DMS153 (cell line): ENCODE measurements around the gene OR5B17.
"Not testable (repeated sequence)": the region's sequence is repeated elsewhere in the genome, so short reads cannot be mapped to it uniquely, and the experiment has no call there.

ENCODE experiments used
- DNase-seq: peaks from one replicate; lab custom pipeline; 2025; lab: John Stamatoyannopoulos, UW

Gene OR5B17

DNA sequence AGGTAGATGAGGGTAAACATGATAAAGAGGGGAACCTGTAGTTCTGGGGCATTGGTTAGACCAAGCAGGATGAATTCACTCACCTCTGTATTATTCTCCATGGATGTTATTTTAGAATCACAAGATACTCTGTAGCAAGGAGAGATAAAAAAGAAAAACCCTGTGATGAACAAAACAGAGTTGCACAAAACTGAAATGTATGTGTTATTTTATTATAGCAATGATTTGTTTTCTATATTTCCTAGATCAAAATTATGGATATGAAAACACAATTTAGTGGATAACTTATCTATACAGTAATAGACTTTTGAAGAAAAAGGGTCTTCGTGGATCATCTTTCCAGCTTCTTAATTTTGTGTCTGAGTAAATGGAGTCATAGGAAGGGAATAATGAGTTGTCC lies at the start of gene OR5B17:
OR5B17 (minus strand) TSS at position 101 of the 400 bp plus-strand sequence; CDS start at position 101, 0 bp downstream.
- DNase-seq: no peak

DNA sequence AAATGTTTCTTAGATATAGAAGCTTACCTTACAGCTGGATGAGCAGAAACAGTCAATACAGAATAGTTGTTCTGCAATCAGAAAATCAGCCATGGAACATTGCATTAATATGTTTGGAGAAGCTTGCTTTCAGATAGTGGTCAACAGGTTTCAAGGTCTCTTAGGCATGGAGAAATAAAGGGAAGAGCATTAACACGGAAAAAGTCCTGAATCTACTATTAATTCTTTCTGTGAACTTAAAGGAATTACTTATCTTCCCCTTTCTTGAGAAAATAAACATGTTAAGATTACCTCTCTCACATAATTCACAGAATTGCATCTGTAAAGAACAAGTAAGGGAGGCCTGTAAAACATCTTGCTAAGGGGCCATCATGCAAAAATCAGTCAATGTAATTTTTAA lies 47.9 kb upstream of the OR5B17 start, which contains the start of gene OR5B3:
OR5B3 (minus strand) TSS at position 101 of the 400 bp plus-strand sequence. CDS start 3,465 bp downstream, outside the sequence.
- no peak for DNase-seq

DNA sequence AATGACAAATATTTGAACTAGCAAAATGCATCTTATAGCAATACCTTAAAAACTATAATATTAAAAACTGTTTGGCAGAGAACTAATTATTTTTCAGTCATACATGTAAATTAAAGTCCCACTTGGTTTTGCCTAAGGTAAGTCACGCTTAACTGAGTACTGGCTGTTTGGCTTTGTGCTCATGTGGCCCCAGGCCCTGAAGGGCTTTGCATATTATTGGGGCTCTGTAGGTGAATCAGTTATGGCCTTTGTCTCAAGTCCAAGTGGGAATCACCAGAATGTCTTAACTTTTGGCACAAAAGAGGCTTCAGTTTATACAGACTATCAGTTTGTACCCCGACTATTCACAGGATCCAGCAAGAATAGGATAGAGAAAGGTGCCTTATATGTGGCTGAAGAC lies 40.8 kb upstream of the OR5B17 start:
- DNase-seq: not testable (repeated sequence)

DNA sequence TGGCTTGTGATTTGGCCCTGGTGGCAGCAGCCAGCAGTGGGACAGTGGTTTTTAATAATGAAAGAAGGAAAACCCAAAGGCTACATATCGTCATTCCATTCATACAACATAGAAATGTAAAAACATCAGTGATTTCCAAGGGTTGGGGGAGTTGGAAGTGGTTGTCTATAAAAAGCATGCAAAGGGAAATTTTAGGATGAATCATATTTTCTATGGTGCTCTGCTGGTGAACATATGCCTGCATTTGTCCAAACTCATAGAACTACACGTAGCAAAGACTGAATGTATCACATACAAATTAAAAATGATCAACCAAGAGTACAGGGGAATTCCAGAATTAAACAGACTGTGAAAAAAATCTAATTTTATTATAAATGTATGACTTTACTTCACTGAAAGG lies 36.7 kb upstream of the OR5B17 start:
- DNase-seq: no peak

DNA sequence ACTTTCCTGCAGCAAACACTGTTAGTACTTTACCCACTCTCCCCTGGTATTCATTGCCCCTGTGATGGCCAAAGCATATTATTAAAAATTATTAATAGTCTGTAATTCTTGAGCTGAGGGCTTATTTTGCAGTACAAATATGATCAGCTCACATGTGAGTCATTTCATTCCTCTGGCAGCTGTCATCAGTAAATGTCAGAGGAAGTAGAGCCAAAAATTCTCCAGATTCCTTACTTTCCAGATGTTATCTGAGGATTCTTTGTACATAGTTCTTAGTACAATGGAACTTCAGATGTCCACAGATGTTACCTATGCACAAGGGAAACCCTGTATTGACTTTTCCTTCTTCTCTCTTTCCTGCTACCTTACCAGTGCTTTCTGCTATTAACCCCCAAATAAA lies 35.3 kb upstream of the OR5B17 start:
- DNase-seq: no peak

DNA sequence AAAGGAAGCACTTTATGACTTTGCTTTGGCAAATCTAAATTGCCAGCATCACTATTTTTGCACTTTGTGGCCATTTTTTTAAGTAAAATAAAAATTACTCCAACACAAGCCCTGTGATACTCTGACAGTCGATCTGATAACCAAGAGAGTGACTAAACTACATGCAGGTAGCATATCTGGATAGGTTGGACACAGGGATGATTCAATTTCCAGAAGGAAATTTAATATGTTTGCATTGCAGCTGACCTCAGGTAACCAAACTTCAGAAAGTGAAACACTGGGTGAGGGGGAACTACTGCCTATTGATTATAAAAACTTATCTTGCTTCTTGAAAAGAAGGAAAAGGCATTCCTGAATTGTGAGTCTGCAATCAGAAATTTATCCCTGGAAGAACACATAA lies 33.9 kb upstream of the OR5B17 start:
- DNase-seq: no peak

DNA sequence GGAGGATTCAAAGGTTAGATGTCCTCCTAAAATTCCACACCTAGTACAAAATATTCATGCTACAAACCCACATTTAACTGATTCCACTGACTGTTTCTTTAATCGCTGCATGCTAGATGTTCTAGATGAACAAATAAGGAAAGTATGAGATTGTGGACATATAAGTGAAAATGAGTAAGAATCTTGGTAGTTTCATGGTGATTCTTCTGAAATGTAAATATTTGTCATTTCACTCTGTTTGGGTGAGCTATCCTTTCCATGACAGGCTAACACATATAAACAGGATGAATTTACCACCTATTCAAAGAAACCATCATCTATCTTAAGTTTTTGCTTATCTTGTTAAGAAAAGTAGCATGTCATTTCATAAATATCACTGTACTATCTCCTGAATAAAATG lies 33.0 kb upstream of the OR5B17 start:
- no peak for DNase-seq

DNA sequence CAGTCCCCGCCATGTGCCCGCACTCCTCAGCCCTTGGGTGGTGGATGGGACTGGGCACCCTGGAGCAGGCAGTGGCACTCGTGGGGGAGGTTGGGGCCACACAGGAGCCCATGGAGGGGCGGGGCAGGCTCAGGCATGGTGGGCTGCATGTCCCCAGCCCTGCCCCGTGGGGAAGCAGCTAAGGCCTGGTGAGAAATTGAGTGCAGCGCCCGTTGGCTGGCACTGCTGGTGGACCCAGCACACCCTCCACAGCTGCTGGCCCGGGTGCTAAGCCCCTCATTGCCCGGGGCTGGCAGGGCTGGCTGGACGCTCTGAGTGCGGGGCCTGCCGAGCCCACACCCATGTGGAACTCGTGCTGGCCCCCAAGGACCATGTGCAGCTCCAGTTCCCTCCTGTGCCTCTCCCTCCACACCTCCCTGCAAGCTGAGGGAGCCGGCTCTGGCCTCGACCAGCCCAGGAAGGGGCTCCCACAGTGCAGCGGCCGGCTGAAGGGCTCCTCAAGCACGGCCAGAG lies 31.7 kb upstream of the OR5B17 start:
- DNase-seq: no peak

DNA sequence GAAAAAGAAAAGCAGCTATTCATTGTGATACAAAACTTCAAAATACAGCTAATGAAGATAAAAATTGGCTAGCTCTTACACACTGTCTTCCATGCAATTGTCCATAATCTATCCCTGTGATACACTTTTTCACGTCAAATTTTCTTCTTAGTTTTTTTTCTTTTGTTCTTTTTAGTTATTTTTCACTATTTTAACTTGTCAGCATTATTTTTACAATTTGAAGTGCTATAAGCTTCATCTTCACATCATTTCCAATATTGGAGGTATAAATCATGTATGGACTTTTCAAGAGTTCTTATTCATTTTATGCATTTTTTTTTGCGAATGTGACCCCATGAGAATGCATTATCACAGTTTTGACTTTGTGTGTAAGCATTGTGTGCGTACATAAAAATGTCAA lies 4.1 kb downstream of the OR5B17 start:
- no peak for DNase-seq

DNA sequence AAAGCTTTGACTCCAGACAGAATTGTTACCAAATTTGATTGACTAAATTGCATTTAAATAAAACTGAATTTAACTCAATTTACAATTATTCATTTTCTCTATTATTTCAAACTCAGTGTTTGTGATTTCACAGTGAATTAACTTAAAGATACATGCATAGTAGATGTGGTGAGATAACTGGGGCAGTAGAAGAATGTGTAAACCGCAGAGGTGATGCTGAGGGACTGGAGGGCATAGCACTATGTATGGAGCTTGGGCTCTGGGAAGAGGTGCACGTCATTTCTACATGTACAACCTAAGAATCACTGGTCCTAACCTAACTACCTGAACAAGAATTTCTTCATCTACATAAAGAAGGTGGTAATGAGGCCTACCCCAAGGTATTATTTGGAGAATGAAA lies 13.7 kb downstream of the OR5B17 start:
- DNase-seq: no peak

DNA sequence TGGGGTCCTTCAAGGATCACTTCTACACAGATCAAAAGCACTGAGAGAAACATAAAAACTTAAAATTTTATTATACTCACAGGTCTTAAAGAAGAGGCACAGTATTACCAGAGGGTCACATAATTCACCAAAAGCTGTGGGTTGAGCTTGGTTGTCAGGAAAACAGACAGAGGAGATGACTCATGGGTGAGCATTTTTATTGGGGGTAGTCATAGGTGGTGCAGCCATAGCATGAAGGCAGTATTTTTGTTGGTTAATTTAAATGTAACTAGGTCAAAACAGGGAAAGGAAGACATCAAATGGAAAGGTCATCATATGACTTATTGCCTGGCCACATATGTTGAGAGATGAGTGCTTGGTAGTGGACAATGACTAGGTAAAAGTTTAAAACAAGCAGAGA lies 24.2 kb downstream of the OR5B17 start:
- DNase-seq: no peak

DNA sequence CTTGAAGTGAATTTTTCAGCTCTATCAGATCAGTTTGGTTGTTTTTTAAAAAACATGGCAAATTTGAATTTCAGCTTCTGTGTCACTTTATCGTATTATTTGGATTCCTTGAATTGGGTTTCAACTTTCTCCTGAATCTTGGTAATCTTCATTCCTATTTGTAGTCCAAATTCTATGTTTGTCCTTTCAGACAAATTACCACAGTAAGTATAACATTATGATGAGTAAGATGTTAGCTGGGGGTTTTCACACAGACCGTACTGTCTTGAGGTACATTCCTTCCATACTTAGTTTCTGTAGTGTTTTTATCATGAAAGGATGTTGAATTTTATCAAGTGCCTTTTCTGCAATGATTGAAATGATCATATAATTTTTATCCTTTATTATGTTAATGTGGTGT lies 28.0 kb downstream of the OR5B17 start:
- DNase-seq: no peak

DNA sequence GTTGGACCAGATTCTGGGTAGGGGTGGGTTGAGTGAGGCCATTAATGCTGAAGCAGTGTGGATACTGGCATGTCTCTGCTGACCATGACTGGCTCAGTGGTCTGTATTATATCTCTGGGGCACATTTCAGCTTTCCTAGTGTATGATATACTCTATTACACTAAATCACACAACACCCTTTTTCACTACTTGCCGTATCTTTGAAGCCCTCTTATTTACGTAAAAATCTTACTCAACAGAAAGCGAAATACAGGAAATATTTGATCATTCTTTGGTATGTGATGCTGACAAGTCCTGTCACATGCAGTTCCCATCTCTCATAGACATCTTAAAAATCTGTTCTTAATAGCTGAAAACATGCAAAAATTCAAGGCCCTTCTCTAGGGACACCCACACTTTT lies 40.3 kb downstream of the OR5B17 start:
- DNase-seq: no peak

DNA sequence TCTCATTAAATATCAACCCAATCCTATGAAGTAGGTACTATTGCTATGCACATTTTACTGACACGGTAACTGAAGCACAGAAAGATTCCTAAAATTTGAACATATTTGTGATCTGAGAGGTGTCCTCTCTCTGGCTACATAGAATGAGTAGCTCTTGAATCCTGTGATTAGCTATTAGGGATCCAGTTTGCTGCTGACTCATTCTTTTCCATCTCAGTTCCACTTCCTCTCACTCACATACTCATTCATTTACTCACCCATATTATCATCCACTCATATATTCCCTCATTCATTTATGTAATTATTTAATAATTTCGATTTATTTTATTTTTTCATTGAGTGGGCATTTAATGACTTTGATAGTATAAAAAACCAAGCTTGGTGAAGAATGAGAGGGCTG lies 42.7 kb downstream of the OR5B17 start:
- DNase-seq: no peak
